Measurements from ENCODE around the gene EFTUD2.

EFTUD2 gene

GRCh38 chr17:44875761-44876160, 23.5 kb downstream of the EFTUD2 start:
- H3K9ac ChIP-seq (ENCODE audit: low read length): no peak overlapping the region
- no peak overlapping the region for H3K18ac ChIP-seq (ENCODE audit: low read length)
- no CpG with 5 or more reads among the region's 6 CpGs for WGBS (ENCODE audit: extremely low coverage, insufficient coverage, low lambda C conversion rate)
- H3K4me2 ChIP-seq (ENCODE audit: low read length): no peak overlapping the region
- H4K8ac ChIP-seq (ENCODE audit: low read depth, low read length): no peak overlapping the region
- H3K23ac ChIP-seq (ENCODE audit: low read length): no peak overlapping the region
- H2AK5ac ChIP-seq (ENCODE audit: low read length): no peak overlapping the region
- H4K5ac ChIP-seq (ENCODE audit: low read length): no peak overlapping the region
- no peaks in the 10 kb centered on the region for H3K4me1 ChIP-seq (ENCODE audit: control insufficient read depth, low read depth, low read length)
- no peak for DNase-seq
- H3K79me2 ChIP-seq (ENCODE audit: control insufficient read depth, insufficient read depth, low read length): no peaks in the 10 kb centered on the region
- H3K79me1 ChIP-seq (ENCODE audit: low read length): no peaks in the 10 kb centered on the region
- H2BK120ac ChIP-seq (ENCODE audit: low read depth, low read length): no peak overlapping the region
- peaks cover 14% of the 10 kb centered on the region for H3K36me3 ChIP-seq (ENCODE audit: control insufficient read depth, insufficient read depth, low read length)
- no peak overlapping the region for H2BK5ac ChIP-seq (ENCODE audit: low read length)
- H3K4me3 ChIP-seq (ENCODE audit: low read length): no peak overlapping the region
- no peak overlapping the region for H2BK15ac ChIP-seq (replicated peaks; ENCODE audit: low read depth)
- H3K4ac ChIP-seq (ENCODE audit: low read depth, low read length): no peak overlapping the region
- H3K27ac ChIP-seq (ENCODE audit: low read depth, low read length): no peak overlapping the region
- no peak overlapping the region for H3K56ac ChIP-seq (ENCODE audit: low read length)
- no peaks in the 10 kb centered on the region for H3K27me3 ChIP-seq (ENCODE audit: insufficient read depth, low read length, poor library complexity)

DNA sequence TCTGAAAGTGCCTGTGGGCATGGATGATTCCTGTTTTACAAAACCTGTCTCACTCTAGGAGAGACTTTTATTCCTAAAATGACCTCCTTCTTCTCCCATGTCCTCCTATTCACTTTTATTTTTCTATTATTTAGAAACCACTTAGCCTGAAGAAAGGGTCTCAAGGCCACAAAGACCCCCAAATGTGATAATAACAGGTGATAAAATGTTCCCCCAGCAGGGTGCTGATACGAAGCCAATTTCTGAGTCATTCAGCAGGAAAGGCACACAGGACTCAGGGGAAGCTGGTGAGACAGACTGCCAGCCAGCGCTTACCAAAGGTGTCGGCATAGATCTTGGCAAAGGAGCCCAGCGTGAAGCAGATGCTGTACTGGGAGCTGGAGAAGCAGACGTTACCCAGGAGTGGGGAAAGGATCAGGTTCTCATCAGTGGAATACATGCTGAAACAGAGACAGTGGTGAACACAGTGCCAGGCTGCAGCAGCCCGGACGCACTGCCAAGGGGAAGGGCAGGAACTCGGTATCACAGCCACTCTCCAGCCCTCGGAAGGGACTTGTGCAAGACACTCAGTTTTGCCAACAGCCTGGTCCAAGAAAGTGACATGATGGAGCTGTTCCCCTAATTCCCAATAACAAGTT, 27.0 kb downstream of the EFTUD2 start:
- H2BK5ac ChIP-seq (ENCODE audit: low read length): no peak overlapping the region
- no peaks in the 10 kb centered on the region for H3K27me3 ChIP-seq (ENCODE audit: insufficient read depth, low read length, poor library complexity)
- H2BK120ac ChIP-seq (ENCODE audit: low read depth, low read length): no peak overlapping the region
- no peak overlapping the region for H3K27ac ChIP-seq (ENCODE audit: low read depth, low read length)
- no peaks in the 10 kb centered on the region for H3K79me2 ChIP-seq (ENCODE audit: control insufficient read depth, insufficient read depth, low read length)
- H4K5ac ChIP-seq (ENCODE audit: low read length): no peak overlapping the region
- DNase-seq: no peak
- H3K23ac ChIP-seq (ENCODE audit: low read length): peak overlapping the region; percentile 66
- H2BK15ac ChIP-seq (replicated peaks; ENCODE audit: low read depth): no peak overlapping the region
- H3K4ac ChIP-seq (ENCODE audit: low read depth, low read length): no peak overlapping the region
- peaks cover 16% of the 10 kb centered on the region for H3K36me3 ChIP-seq (ENCODE audit: control insufficient read depth, insufficient read depth, low read length)
- H3K4me1 ChIP-seq (ENCODE audit: control insufficient read depth, low read depth, low read length): no peaks in the 10 kb centered on the region
- no peak overlapping the region for H3K4me3 ChIP-seq (ENCODE audit: low read length)
- H2AK5ac ChIP-seq (ENCODE audit: low read length): no peak overlapping the region
- H3K79me1 ChIP-seq (ENCODE audit: low read length): no peaks in the 10 kb centered on the region
- H3K4me2 ChIP-seq (ENCODE audit: low read length): no peak overlapping the region
- no peak overlapping the region for H3K18ac ChIP-seq (ENCODE audit: low read length)
- peak overlapping the region; percentile 25 for H3K56ac ChIP-seq (ENCODE audit: low read length)
- no peak overlapping the region for H4K8ac ChIP-seq (ENCODE audit: low read depth, low read length)
- no CpG with 5 or more reads among the region's 9 CpGs for WGBS (ENCODE audit: extremely low coverage, insufficient coverage, low lambda C conversion rate)
- no peak overlapping the region for H3K9ac ChIP-seq (ENCODE audit: low read length)

GRCh38 chr17:44871556-44871955, 27.7 kb downstream of the EFTUD2 start:
- no peak overlapping the region for H3K4ac ChIP-seq (ENCODE audit: low read depth, low read length)
- WGBS (ENCODE audit: extremely low coverage, insufficient coverage, low lambda C conversion rate): no CpG with 5 or more reads among the region's 12 CpGs
- H3K36me3 ChIP-seq (ENCODE audit: control insufficient read depth, insufficient read depth, low read length): peaks cover 16% of the 10 kb centered on the region

GRCh38 chr17:44867841-44868240, 31.4 kb downstream of the EFTUD2 start:
- Histone ChIP-seq H3K79me2 (ENCODE audit: control insufficient read depth, insufficient read depth, low read length) (no peaks in the 10 kb centered on the region), H3K4me3 (ENCODE audit: low read length) (no peak overlapping the region), H3K79me1 (ENCODE audit: low read length) (no peaks in the 10 kb centered on the region), H3K18ac (ENCODE audit: low read length) (no peak overlapping the region), H3K27ac (ENCODE audit: low read depth, low read length) (no peak overlapping the region), H4K5ac (ENCODE audit: low read length) (no peak overlapping the region), H2AK5ac (ENCODE audit: low read length) (no peak overlapping the region), H3K23ac (ENCODE audit: low read length) (no peak overlapping the region), H2BK15ac (replicated peaks; ENCODE audit: low read depth) (no peak overlapping the region), H2BK5ac (ENCODE audit: low read length) (no peak overlapping the region), H3K56ac (ENCODE audit: low read length) (no peak overlapping the region), H3K27me3 (ENCODE audit: insufficient read depth, low read length, poor library complexity) (no peaks in the 10 kb centered on the region), H3K4ac (ENCODE audit: low read depth, low read length) (no peak overlapping the region), H2BK120ac (ENCODE audit: low read depth, low read length) (no peak overlapping the region), H3K4me1 (ENCODE audit: control insufficient read depth, low read depth, low read length) (no peaks in the 10 kb centered on the region), H3K4me2 (ENCODE audit: low read length) (no peak overlapping the region), H3K9ac (ENCODE audit: low read length) (no peak overlapping the region), H4K8ac (ENCODE audit: low read depth, low read length) (no peak overlapping the region), H3K36me3 (ENCODE audit: control insufficient read depth, insufficient read depth, low read length) (peaks cover 20% of the 10 kb centered on the region)
- no CpG with 5 or more reads among the region's 3 CpGs for WGBS (ENCODE audit: extremely low coverage, insufficient coverage, low lambda C conversion rate)
- DNase-seq: no peak

More at GRCh38 chr17:44871556-44871955, 27.7 kb downstream of the EFTUD2 start:
- H3K4me2 ChIP-seq (ENCODE audit: low read length): no peak overlapping the region
- H2BK15ac ChIP-seq (replicated peaks; ENCODE audit: low read depth): no peak overlapping the region
- H3K27me3 ChIP-seq (ENCODE audit: insufficient read depth, low read length, poor library complexity): no peaks in the 10 kb centered on the region
- no peak overlapping the region for H3K18ac ChIP-seq (ENCODE audit: low read length)
- H4K8ac ChIP-seq (ENCODE audit: low read depth, low read length): no peak overlapping the region
- no peaks in the 10 kb centered on the region for H3K4me1 ChIP-seq (ENCODE audit: control insufficient read depth, low read depth, low read length)
- H3K9ac ChIP-seq (ENCODE audit: low read length): no peak overlapping the region
- H2AK5ac ChIP-seq (ENCODE audit: low read length): no peak overlapping the region
- no peak overlapping the region for H3K4me3 ChIP-seq (ENCODE audit: low read length)
- no peaks in the 10 kb centered on the region for H3K79me1 ChIP-seq (ENCODE audit: low read length)
- no peak overlapping the region for H2BK5ac ChIP-seq (ENCODE audit: low read length)
- H4K5ac ChIP-seq (ENCODE audit: low read length): no peak overlapping the region
- no peak overlapping the region for H2BK120ac ChIP-seq (ENCODE audit: low read depth, low read length)
- H3K79me2 ChIP-seq (ENCODE audit: control insufficient read depth, insufficient read depth, low read length): no peaks in the 10 kb centered on the region
- no peak overlapping the region for H3K23ac ChIP-seq (ENCODE audit: low read length)
- no peak overlapping the region for H3K27ac ChIP-seq (ENCODE audit: low read depth, low read length)
- no peak for DNase-seq
- H3K56ac ChIP-seq (ENCODE audit: low read length): no peak overlapping the region

DNA sequence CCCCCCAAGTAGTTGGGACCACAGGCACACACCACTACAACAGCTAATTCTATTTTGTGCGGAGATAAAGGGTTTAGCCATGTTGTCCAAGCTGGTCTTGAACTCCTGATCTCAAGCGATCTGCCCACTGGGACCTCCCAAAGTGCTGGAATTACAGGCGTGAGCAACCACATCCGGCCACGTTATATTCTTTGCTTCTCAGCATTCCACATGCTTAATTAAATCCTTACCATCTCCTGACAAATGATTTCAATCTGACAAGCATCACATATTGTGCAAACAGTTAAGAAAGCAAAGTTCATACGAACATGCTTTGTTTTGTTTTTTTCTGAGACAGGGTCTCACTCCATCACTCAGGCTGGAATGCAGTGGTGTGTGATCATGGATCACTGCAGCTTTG, 33.3 kb downstream of the EFTUD2 start:
- H3K4me3 ChIP-seq (ENCODE audit: low read length): no peak overlapping the region
- no peak overlapping the region for H3K56ac ChIP-seq (ENCODE audit: low read length)
- H3K79me1 ChIP-seq (ENCODE audit: low read length): no peaks in the 10 kb centered on the region
- no peaks in the 10 kb centered on the region for H3K79me2 ChIP-seq (ENCODE audit: control insufficient read depth, insufficient read depth, low read length)
- H3K4me2 ChIP-seq (ENCODE audit: low read length): no peak overlapping the region
- H3K36me3 ChIP-seq (ENCODE audit: control insufficient read depth, insufficient read depth, low read length): peaks cover 11% of the 10 kb centered on the region
- no peak overlapping the region for H4K5ac ChIP-seq (ENCODE audit: low read length)
- H3K18ac ChIP-seq (ENCODE audit: low read length): no peak overlapping the region
- no peak overlapping the region for H3K27ac ChIP-seq (ENCODE audit: low read depth, low read length)
- no peak overlapping the region for H3K23ac ChIP-seq (ENCODE audit: low read length)
- H2BK5ac ChIP-seq (ENCODE audit: low read length): no peak overlapping the region
- H3K27me3 ChIP-seq (ENCODE audit: insufficient read depth, low read length, poor library complexity): no peaks in the 10 kb centered on the region
- no CpG with 5 or more reads among the region's 6 CpGs for WGBS (ENCODE audit: extremely low coverage, insufficient coverage, low lambda C conversion rate)
- H4K8ac ChIP-seq (ENCODE audit: low read depth, low read length): no peak overlapping the region
- H3K4me1 ChIP-seq (ENCODE audit: control insufficient read depth, low read depth, low read length): no peaks in the 10 kb centered on the region
- no peak for DNase-seq
- no peak overlapping the region for H3K4ac ChIP-seq (ENCODE audit: low read depth, low read length)
- no peak overlapping the region for H2AK5ac ChIP-seq (ENCODE audit: low read length)
- no peak overlapping the region for H2BK15ac ChIP-seq (replicated peaks; ENCODE audit: low read depth)
- H2BK120ac ChIP-seq (ENCODE audit: low read depth, low read length): no peak overlapping the region
- H3K9ac ChIP-seq (ENCODE audit: low read length): no peak overlapping the region

DNA sequence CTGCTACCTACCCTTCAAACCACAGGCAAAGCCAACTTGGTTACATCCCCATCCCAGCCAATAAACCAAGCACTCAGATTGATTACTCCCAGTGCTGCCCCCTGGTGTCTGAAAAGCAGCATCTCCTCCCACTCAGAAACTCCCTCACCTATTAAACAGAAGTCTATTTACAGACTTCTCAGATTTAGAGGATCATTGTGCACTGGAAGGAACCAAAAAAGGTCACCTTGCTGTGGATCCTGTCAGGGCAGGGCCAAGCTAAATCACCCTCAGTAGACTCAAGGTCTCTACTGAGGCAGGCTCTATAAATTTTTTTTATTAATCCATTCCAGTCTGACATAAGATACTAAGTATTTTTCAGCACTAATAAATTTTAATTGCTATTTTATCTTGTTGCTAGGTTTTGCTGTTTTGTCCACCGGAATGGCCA, 34.0 kb downstream of the EFTUD2 start:
- no CpG with 5 or more reads among the region's 1 CpG for WGBS (ENCODE audit: extremely low coverage, insufficient coverage, low lambda C conversion rate)
- peaks cover 13% of the 10 kb centered on the region for H3K36me3 ChIP-seq (ENCODE audit: control insufficient read depth, insufficient read depth, low read length)
- H2BK15ac ChIP-seq (replicated peaks; ENCODE audit: low read depth): no peak overlapping the region
- no peaks in the 10 kb centered on the region for H3K27me3 ChIP-seq (ENCODE audit: insufficient read depth, low read length, poor library complexity)
- no peak overlapping the region for H3K56ac ChIP-seq (ENCODE audit: low read length)
- no peak overlapping the region for H3K4me3 ChIP-seq (ENCODE audit: low read length)
- no peaks in the 10 kb centered on the region for H3K79me1 ChIP-seq (ENCODE audit: low read length)
- H3K9ac ChIP-seq (ENCODE audit: low read length): no peak overlapping the region
- H2BK5ac ChIP-seq (ENCODE audit: low read length): no peak overlapping the region
- peak; percentile 79 for DNase-seq
- H2BK120ac ChIP-seq (ENCODE audit: low read depth, low read length): no peak overlapping the region
- H3K79me2 ChIP-seq (ENCODE audit: control insufficient read depth, insufficient read depth, low read length): no peaks in the 10 kb centered on the region
- no peaks in the 10 kb centered on the region for H3K4me1 ChIP-seq (ENCODE audit: control insufficient read depth, low read depth, low read length)
- H3K4me2 ChIP-seq (ENCODE audit: low read length): no peak overlapping the region
- no peak overlapping the region for H4K8ac ChIP-seq (ENCODE audit: low read depth, low read length)
- H3K4ac ChIP-seq (ENCODE audit: low read depth, low read length): no peak overlapping the region
- no peak overlapping the region for H3K23ac ChIP-seq (ENCODE audit: low read length)
- no peak overlapping the region for H3K18ac ChIP-seq (ENCODE audit: low read length)
- no peak overlapping the region for H3K27ac ChIP-seq (ENCODE audit: low read depth, low read length)
- no peak overlapping the region for H4K5ac ChIP-seq (ENCODE audit: low read length)
- no peak overlapping the region for H2AK5ac ChIP-seq (ENCODE audit: low read length)
